Suprapubic skin (tissue), 3 donors: ENCODE data around the gene WASF1.

Experiments
- CTCF ChIP-seq, 2 donors: fragments of 200-600 bp in 1 of 2; fragments of 450-650 bp in 1 of 2; sonication (generic) in 1 of 2; IDR thresholded peaks; one replicate each; pipeline ENCODE4 v1.5.1; 2016 to 2019; ENCODE audit warnings: antibody characterized with exemption in 2 of 2, mild to moderate bottlenecking in 1 of 2, moderate library complexity in 1 of 2
- EP300 ChIP-seq: sonication (generic); formaldehyde crosslinking; IDR thresholded peaks from one replicate; pipeline ENCODE4 v1.6.1; 2017; ENCODE audit warnings: antibody characterized with exemption
- POLR2A ChIP-seq, 2 donors: fragments of 450-650 bp; IDR thresholded peaks; one replicate each; pipeline ENCODE4 v1.6.1; 2017; ENCODE audit warnings: antibody characterized with exemption in 2 of 2, mild to moderate bottlenecking in 2 of 2, moderate library complexity in 2 of 2

- TF ChIP-seq CTCF (IDR thresholded peaks at IDR 0.05) (no peak), POLR2A (IDR thresholded peaks at IDR 0.05) (no peak), EP300 (no peak)
Measured at GRCh38 chr6:110095101-110095500, 84.4 kb downstream of the WASF1 start.
